ENCODE measurements around the gene MRPL42.

GRCh38 chr12:93533310-93533709 is 66.0 kb downstream of the MRPL42 start:
- TF ChIP-seq CTCF (optimal IDR thresholded peaks at IDR 0.05 in 1 of 3, IDR thresholded peaks at IDR 0.05 in 1 of 3, conservative IDR thresholded peaks at IDR 0.05 in 1 of 3; ENCODE audit: extremely low read depth in 1 of 3, insufficient read depth in 2 of 3, low read length in 3 of 3) (no peak), EZH2 (IDR thresholded peaks at IDR 0.05; ENCODE audit: low read length) (no peak)

Measured in keratinocyte (primary cell).